ENCODE data around the gene EGLN1.
A peak's percentile ranks its signal among the peaks of the same experiment; 100 is the strongest.

- no peak for TF ChIP-seq YY1 (tag by site-specific recombination; IDR thresholded peaks at IDR 0.05)
- TF ChIP-seq PRDM6 (tag by site-specific recombination; IDR thresholded peaks at IDR 0.05): no peak
- TF ChIP-seq ZNF513 (tag by site-specific recombination; IDR thresholded peaks at IDR 0.05): no peak
- TF ChIP-seq PATZ1 (tag by site-specific recombination; IDR thresholded peaks at IDR 0.05): no peak
- TF ChIP-seq CTCF (tag by site-specific recombination; IDR thresholded peaks at IDR 0.05): peak; percentile 80
- no peak for TF ChIP-seq SETDB1 (IDR thresholded peaks at IDR 0.05; ENCODE audit: insufficient read length, low read length)
- no peak for TF ChIP-seq GLI2 (tag by site-specific recombination; IDR thresholded peaks at IDR 0.05; ENCODE audit: borderline replicate concordance, low read depth)
- TF ChIP-seq ZNF704 (tag by site-specific recombination; IDR thresholded peaks at IDR 0.05): no peak
- TF ChIP-seq ZNF274 (IDR thresholded peaks at IDR 0.05; ENCODE audit: low read length): no peak
- TF ChIP-seq ZNF274 (tag by site-specific recombination; IDR thresholded peaks at IDR 0.05; ENCODE audit: borderline replicate concordance): no peak
- TF ChIP-seq ZNF138 (tag by site-specific recombination; IDR thresholded peaks at IDR 0.05; ENCODE audit: borderline replicate concordance): no peak
- no peak for TF ChIP-seq ZNF777 (tag by site-specific recombination; IDR thresholded peaks at IDR 0.05; ENCODE audit: borderline replicate concordance)
Observed at GRCh38 chr1:231357831-231358354, 64.2 kb downstream of the EGLN1 start.
